DMS153 treated with DMSO at 0.1 percent for 48 hours (cell line): Measurements from ENCODE around the gene RIF1.
"Not testable (repeated sequence)": the region's sequence is repeated elsewhere in the genome, so short reads cannot be mapped to it uniquely, and the experiment has no call there.

Source experiments
- DNase-seq: peaks from one replicate; lab custom pipeline; 2025; ENCODE audit not compliant: unreplicated experiment; lab: John Stamatoyannopoulos, UW

RIF1 gene

GRCh38 chr2:151421681-151422080 is 12.0 kb downstream of the RIF1 start:
- not testable (repeated sequence) for DNase-seq

GRCh38 chr2:151422917-151423439 is 13.3 kb downstream of the RIF1 start:
- DNase-seq: no peak

DNA sequence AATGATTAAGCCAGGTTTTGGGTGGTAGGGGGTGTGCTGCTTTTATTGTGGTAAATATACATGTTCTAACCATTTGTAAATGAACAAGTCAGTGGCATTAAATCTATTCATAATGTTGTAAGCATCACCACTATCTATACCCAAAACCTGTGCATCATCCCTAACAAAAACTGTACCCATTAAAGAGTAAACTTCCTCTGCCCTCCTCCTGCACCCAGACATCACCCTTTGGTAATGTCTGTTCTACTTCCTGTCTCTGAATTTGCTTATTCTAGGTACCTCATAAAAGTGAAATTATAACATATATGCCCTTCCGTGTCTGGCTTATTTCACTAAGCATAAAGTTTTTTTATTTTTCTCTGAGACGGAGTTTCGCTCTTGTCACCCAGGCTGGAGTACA is 14.1 kb downstream of the RIF1 start:
- DNase-seq: no peak

DNA sequence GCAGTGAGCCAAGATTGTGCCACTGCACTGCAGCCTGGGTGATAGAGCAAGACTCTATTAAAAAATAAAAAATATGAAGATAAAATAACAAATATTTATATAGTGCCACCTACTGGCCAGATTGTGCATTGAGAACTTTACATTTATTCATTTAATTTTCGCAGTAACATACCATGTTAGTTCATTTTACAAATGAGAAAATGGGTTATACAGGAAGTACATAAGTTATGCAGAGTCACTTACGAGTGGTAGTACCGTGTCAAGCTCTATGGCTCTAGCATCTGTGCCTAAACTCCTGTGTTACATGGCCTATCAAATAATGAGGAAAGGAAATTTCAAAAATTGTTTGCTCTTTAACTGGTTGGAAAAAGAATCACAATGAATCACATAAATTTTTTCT is 27.9 kb downstream of the RIF1 start:
- DNase-seq: no peak

DNA sequence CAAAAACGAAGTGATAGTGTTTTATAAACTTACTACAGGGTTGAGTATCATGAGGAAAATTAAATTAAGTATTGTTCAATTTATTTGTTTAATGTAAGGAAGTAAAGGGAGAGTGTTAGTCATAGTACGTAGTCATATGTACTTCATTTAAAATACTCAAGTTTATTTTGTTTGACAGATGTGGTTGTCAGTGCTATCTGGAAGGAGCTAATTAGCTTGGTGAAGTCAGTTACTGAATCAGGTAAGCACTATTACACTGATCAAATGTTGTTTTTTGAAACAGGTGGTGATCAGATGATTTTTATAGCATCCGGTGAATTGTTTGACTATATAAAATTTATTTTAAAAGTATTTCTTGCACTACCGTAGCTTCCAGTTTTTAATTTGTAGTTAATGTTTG is 28.8 kb downstream of the RIF1 start:
- no peak for DNase-seq

- DNase-seq: no peak
These were observed 29.4 kb downstream of the RIF1 start for GRCh38 chr2:151439127-151439526.

GRCh38 chr2:151459358-151459757 is 49.7 kb downstream of the RIF1 start:
- DNase-seq: no peak

DNA sequence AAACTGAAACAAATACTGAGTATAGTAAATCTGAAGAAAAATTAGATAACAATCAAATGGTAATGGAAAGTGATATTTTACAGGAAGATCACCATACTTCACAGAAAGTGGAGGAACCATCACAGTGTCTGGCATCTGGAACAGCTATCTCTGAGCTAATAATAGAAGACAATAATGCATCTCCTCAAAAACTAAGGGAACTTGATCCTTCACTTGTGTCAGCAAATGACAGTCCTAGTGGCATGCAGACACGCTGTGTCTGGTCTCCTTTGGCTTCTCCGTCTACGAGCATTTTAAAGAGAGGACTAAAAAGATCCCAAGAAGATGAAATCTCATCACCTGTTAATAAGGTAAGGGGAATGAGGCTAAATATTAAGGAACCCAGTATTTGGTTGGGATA is 56.1 kb downstream of the RIF1 start:
- DNase-seq: no peak

GRCh38 chr2:151470556-151470955 is 60.9 kb downstream of the RIF1 start:
- DNase-seq: no peak

- DNase-seq: no peak
These were observed 63.3 kb downstream of the RIF1 start for GRCh38 chr2:151472966-151473365.

GRCh38 chr2:151475071-151475470 is 65.4 kb downstream of the RIF1 start:
- no peak for DNase-seq

DNA sequence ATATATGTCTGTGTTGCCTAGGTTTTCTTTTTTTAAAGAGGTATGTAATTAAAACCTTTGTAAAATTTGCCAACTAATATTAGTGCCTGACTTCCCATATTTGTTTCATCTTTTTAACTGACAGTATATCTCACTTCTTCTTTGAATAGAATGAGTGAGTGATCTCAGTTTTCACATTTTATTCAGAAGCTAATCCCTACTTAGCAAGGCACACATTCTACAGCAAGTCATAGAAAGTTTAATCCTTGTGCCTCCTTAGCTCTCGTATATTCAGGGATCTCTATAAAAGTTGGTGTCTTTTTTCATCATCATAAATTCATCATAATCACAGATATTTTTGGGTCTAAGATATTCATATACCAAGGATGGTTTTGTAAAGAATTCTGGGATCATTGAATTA is 66.6 kb downstream of the RIF1 start:
- no peak for DNase-seq

DNA sequence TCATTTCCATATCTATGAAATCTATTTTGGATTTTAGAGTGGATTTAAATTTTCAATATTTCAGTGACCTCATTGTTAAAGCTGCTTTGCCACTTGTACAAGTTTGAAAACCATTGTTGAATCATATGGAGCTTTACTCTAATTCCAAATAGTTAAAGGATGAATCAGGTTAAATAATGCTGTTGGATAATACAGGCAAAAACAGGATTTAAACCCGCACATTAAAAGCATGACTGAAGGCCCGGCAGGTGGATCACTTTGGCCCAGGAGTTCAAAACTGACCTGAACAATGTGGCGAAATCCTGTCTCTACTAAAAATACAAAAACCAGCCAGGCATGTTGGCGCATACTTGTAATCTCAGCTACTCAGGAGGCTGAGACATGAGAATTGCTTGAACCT is 68.3 kb downstream of the RIF1 start:
- no peak for DNase-seq

- no peak for DNase-seq
These were observed 72.0 kb downstream of the RIF1 start for GRCh38 chr2:151481744-151482143.

GRCh38 chr2:151482171-151482725 is 72.5 kb downstream of the RIF1 start:
- DNase-seq: no peak

DNA sequence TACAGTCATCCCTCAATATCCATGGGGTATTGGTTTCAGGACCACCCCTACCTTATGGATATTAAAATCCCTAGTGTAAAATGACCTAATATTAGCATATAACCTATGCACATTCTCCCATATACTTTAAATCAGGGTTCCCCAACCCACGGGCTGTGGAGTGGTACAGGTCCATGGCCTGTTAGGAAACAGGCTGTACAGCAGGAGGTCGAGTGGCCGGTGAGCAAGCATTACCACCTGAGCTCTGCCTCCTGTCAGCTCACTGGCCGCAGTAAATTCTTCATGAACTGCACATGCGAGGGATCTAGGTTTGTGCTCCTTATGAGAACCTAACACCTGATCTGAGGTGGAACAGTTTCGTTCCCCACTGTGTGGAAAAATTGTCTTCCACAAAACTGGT is 73.8 kb downstream of the RIF1 start:
- DNase-seq: no peak

- no peak for DNase-seq
These were observed 74.4 kb downstream of the RIF1 start for GRCh38 chr2:151484100-151484499.

GRCh38 chr2:151486053-151486452 is 76.4 kb downstream of the RIF1 start:
- DNase-seq: no peak

DNA sequence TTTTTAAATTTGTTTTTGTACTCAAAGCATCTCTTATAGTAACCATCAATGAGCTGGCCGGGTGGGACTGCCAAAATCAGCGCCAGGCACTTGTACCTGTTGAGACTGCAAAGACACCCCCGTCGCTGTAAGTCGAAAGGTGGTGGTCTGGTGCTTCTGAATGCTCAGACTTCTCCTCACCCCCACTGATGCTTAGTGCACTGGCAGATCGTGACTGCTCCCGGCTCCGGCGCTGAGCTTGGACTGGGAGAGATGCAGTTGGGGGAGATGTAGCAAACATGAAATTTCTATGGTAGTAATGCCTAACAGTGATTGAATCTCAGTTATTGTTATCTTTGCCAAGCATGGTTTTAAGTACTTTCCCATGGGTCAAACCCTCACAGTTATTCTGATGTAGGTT is 80.6 kb downstream of the RIF1 start:
- no peak for DNase-seq

GRCh38 chr2:151491496-151491895 is 81.8 kb downstream of the RIF1 start:
- DNase-seq: no peak

DNA sequence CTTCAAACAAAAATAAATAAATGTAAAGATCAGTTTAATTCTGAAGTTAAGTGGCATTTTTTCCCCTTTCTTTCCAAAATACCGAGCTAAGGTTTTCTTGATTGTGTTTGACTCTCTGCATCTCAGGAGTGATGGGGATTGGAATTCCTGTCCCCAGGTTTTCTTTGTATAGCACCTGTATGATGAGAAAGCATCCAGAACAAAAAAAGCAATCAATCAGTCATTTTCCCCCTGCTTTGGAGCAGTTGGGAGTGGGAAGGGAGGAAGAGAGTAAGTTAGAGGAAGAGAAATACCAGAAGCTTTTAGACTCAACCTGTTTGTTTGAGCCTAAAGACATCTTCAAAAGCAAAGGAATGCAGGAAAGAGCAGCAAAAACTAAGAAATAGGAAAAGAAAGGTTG is 88.5 kb downstream of the RIF1 start:
- no peak for DNase-seq

GRCh38 chr2:151506170-151506569 is 96.5 kb downstream of the RIF1 start:
- no peak for DNase-seq

- no peak for DNase-seq
These were observed 98.8 kb downstream of the RIF1 start for GRCh38 chr2:151508519-151508918.

GRCh38 chr2:151518802-151519201 is 109.1 kb downstream of the RIF1 start:
- no peak for DNase-seq
